Measurements from ENCODE around the gene ALX3. TPM values are rescaled to one million over a fixed set of nuclear protein-coding genes. Genes with fewer than 3 reads are reported as not detected.

The ALX3 gene
- total RNA-seq, 1 experiment from 2014 or later, result 0.35 TPM

DNA sequence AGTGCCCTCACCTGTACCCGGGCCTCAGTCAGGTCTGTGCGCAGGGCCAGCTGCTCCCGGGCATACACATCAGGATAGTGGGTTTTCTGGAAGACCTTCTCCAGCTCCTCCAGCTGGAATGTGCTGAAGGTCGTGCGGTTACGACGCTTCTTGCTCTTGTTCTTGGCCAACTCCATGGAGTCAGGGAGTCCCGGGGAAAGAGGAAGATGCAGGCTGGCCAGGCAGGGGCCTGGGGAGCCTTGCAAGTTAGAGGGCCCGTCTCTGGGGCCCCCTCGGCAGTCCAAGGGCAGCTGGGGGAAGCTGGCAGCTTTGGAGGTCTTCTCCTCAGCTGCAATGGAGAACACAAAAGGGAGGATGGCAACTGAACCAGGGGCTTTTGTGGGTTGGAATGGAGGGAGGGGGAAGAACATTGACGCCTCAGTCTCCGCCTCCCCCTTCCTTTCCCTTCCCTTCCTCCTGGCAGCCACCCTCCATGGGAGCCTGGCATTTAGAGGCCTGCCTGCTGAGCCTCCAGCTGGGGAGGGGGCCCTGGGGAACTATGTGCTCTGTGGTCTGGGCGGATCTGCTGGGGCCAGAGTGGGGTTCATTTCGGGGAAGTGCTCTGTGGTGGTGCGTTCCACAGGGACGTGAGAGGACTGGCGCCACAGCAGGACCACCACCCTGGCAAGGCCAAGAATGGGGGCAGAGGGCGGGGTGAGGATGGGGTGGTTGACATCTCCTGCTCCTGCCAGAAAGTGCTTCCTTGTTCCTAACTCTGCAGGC is 5.7 kb downstream of the ALX3 start:
- Histone ChIP-seq H3K27me3 (ENCODE audit: control insufficient read depth, insufficient read depth, low read length) (peaks cover 53% of the 10 kb centered on the region), H3K4me3 (ENCODE audit: insufficient read depth, low read depth, low read length) (no peak overlapping the region), H3K36me3 (replicated peaks; ENCODE audit: control insufficient read depth, insufficient read depth, low read length) (peaks cover 4% of the 10 kb centered on the region; the same call in 1 of the 2 replicates)
- DNase-seq, result peak; percentile 46

DNA sequence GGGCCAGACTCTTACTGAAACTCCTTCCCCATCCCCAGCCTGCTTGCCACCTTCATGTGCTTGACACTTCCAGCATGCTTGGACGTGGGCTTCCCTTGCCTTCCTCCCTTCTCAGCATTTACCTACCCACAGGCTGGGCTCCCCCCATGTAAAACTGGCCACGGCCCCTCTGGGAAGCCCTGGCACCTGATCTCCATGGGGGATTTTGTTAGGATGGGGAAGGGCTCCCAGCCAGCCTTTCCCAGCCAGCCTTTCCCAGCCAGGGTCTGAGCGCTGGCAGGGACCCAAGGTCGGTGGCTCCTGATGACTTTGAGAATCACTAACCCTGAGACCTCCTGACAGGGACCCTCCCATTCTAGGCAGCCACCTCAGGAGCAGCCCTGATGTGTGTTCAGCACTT is 6.7 kb downstream of the ALX3 start:
- Histone ChIP-seq H3K4me3 (ENCODE audit: insufficient read depth, low read depth, low read length) (no peak overlapping the region), H3K27me3 (ENCODE audit: control insufficient read depth, insufficient read depth, low read length) (peaks cover 43% of the 10 kb centered on the region), H3K36me3 (replicated peaks; ENCODE audit: control insufficient read depth, insufficient read depth, low read length) (peaks cover 5% of the 10 kb centered on the region; the same call in 1 of the 2 replicates)
- peak; percentile 26 for DNase-seq

DNA sequence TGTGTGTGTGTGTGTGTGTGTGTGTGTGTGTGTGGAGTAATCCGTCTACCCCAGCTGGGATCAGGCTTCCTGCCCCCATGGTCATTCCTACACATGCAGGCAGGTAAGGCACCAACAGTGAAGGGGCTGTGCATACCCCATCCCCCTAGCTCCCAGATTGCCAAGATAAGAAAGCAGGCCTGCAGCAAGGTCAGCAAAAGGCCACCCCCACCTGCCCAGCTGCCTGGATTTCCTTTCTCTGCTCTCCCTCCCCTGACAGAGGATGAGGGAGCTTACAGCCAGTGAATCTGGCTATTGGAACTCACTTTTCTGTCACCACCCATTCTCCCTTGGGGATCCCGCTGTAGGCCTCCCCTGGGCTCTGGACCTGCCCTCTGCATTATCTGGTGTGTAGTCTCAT is 7.9 kb downstream of the ALX3 start:
- H3K27me3 ChIP-seq (ENCODE audit: control insufficient read depth, insufficient read depth, low read length), result peaks cover 32% of the 10 kb centered on the region
- DNase-seq, result no peak
- peaks cover 9% of the 10 kb centered on the region for H3K36me3 ChIP-seq (replicated peaks; ENCODE audit: control insufficient read depth, insufficient read depth, low read length)
- no peak overlapping the region for H3K4me3 ChIP-seq (ENCODE audit: insufficient read depth, low read depth, low read length)

DNA sequence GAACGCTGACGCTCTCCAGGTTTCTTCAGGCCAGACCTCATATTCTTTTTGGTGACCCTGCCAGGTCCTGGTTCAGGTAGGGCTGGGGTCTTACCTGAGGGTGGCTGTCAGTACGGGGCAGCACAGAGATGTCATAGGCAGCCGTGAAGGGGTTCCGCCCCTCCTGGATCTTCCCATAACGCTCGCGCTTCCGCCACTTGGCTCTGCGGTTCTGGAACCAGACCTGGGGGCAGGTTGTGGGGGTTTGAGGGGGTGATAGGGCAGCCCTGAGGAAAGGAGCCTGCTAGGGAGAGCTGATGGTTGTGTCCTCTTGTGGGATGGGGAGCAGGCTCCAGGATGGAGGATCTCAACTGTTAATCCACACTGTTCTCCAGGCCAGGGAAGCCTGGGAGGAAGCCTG is 9.1 kb downstream of the ALX3 start:
- Histone ChIP-seq H3K27me3 (ENCODE audit: control insufficient read depth, insufficient read depth, low read length) (peaks cover 19% of the 10 kb centered on the region), H3K36me3 (replicated peaks; ENCODE audit: control insufficient read depth, insufficient read depth, low read length) (peaks cover 19% of the 10 kb centered on the region), H3K4me3 (ENCODE audit: insufficient read depth, low read depth, low read length) (no peak overlapping the region)
- no peak for DNase-seq

DNA sequence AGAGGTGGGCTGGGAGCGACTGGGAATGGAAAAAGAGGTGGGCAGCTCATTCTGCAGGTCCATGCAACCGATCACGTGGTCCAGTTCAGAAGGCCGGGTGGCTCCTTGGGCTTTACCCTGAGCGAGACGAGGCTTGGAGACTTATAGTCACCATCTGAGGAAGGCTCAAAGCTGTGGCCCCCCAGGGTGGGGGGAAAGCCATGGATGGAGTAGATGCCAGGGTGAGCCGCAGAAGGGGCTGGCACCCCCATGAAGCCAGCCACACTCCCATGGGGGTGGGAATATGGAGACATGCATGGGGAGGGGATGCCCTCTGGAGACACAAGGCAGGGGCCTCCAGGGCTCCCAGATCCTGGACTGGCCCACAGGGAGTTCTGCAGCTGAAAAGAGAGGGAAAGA is 9.8 kb downstream of the ALX3 start:
- Histone ChIP-seq H3K27me3 (ENCODE audit: control insufficient read depth, insufficient read depth, low read length) (peaks cover 12% of the 10 kb centered on the region), H3K4me3 (ENCODE audit: insufficient read depth, low read depth, low read length) (no peak overlapping the region), H3K36me3 (replicated peaks; ENCODE audit: control insufficient read depth, insufficient read depth, low read length) (peaks cover 26% of the 10 kb centered on the region)
- DNase-seq, result no peak

GRCh38 chr1:110060034-110060661 is 10.3 kb downstream of the ALX3 start:
- peak; percentile 91 for DNase-seq
- Histone ChIP-seq H3K27me3 (ENCODE audit: control insufficient read depth, insufficient read depth, low read length) (peaks cover 8% of the 10 kb centered on the region), H3K36me3 (replicated peaks; ENCODE audit: control insufficient read depth, insufficient read depth, low read length) (peaks cover 30% of the 10 kb centered on the region), H3K4me3 (ENCODE audit: insufficient read depth, low read depth, low read length) (no peak overlapping the region)

- Histone ChIP-seq H3K36me3 (replicated peaks; ENCODE audit: control insufficient read depth, insufficient read depth, low read length) (peaks cover 39% of the 10 kb centered on the region), H3K27me3 (ENCODE audit: control insufficient read depth, insufficient read depth, low read length) (peaks cover 4% of the 10 kb centered on the region; the same call in 1 of the 2 replicates), H3K4me3 (ENCODE audit: insufficient read depth, low read depth, low read length) (no peak overlapping the region)
- no peak for DNase-seq
Observed at GRCh38 chr1:110059133-110059863, 11.2 kb downstream of the ALX3 start.

DNA sequence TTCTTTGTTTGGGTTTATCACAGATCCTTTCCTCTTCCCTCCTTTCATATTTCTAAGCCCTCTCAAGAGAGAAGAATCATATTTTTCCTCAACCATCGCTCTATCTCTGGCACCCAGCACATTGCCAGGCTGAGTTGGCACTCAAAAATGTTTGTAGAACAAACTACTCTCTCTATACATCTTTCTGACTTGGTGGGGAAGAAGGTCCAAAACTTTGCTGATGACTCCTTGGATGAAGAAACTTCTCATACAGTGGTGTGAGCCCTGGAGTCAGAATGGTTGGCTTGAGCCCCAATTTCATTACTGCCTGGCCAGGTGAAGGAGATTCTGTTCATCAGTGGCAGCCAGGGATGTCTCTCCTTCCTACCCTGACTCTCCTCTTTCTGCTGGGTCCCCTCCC is 11.9 kb downstream of the ALX3 start:
- H3K4me3 ChIP-seq (ENCODE audit: insufficient read depth, low read depth, low read length), result no peak overlapping the region
- DNase-seq, result no peak
- peaks cover 2% of the 10 kb centered on the region; the same call in 1 of the 2 replicates for H3K27me3 ChIP-seq (ENCODE audit: control insufficient read depth, insufficient read depth, low read length)
- peaks cover 45% of the 10 kb centered on the region for H3K36me3 ChIP-seq (replicated peaks; ENCODE audit: control insufficient read depth, insufficient read depth, low read length)

GRCh38 chr1:110057963-110058518 is 12.4 kb downstream of the ALX3 start:
- Histone ChIP-seq H3K27me3 (ENCODE audit: control insufficient read depth, insufficient read depth, low read length) (no peaks in the 10 kb centered on the region), H3K4me3 (ENCODE audit: insufficient read depth, low read depth, low read length) (no peak overlapping the region), H3K36me3 (replicated peaks; ENCODE audit: control insufficient read depth, insufficient read depth, low read length) (peaks cover 48% of the 10 kb centered on the region)
- DNase-seq, result no peak

- peaks cover 53% of the 10 kb centered on the region for H3K36me3 ChIP-seq (replicated peaks; ENCODE audit: control insufficient read depth, insufficient read depth, low read length)
Observed at GRCh38 chr1:110056776-110057175, 13.7 kb downstream of the ALX3 start.

GRCh38 chr1:110056285-110056683 is 14.2 kb downstream of the ALX3 start:
- peaks cover 53% of the 10 kb centered on the region for H3K36me3 ChIP-seq (replicated peaks; ENCODE audit: control insufficient read depth, insufficient read depth, low read length)
- H3K4me3 ChIP-seq (ENCODE audit: insufficient read depth, low read depth, low read length), result no peak overlapping the region
- no peak for DNase-seq
- H3K27me3 ChIP-seq (ENCODE audit: control insufficient read depth, insufficient read depth, low read length), result no peaks in the 10 kb centered on the region

More at GRCh38 chr1:110056776-110057175, 13.7 kb downstream of the ALX3 start:
- Histone ChIP-seq H3K27me3 (ENCODE audit: control insufficient read depth, insufficient read depth, low read length) (no peaks in the 10 kb centered on the region), H3K4me3 (ENCODE audit: insufficient read depth, low read depth, low read length) (no peak overlapping the region)
- no peak for DNase-seq

DNA sequence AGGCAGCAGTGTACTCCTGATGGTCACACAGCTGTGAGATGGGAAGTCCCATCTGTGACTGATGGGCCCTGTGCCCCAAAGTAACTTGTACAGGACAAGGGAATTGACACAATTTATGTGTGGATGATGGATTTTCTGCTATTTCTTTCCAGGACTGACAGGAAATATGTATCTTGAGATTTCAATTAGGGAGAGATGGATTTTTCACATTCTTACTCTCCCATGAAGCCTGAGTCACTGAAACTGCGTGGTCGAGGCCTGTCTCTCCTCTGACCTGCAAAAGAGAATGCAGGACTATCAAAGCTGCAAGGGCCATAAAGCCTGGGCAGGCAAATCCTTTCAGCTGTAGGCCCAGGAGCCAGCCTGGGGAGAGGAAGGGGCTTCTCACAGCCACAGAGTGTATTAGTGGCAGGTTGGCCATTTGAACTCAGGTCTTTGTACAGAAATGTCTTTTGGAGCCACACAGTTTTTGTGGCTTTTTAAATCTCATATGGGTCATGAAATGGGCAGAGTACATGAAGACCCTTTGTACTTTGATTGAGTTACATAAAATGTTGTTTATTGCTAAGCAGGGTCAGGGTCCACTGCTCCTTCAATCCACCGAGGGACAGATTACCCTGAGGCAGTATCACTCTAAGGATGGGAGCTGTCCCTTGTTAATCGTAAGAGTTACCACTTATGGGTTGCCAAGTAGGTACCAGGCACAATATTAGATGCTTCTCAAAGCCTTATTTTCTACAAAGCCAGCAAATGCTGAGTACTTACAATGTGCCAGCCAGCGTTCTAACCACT is 14.8 kb downstream of the ALX3 start:
- DNase-seq, result no peak
- H3K4me3 ChIP-seq (ENCODE audit: insufficient read depth, low read depth, low read length), result no peak overlapping the region
- H3K27me3 ChIP-seq (ENCODE audit: control insufficient read depth, insufficient read depth, low read length), result no peaks in the 10 kb centered on the region
- H3K36me3 ChIP-seq (replicated peaks; ENCODE audit: control insufficient read depth, insufficient read depth, low read length), result peaks cover 58% of the 10 kb centered on the region

- H3K27me3 ChIP-seq (ENCODE audit: control insufficient read depth, insufficient read depth, low read length), result no peaks in the 10 kb centered on the region
Observed at GRCh38 chr1:110053552-110054428, 16.7 kb downstream of the ALX3 start.

More at GRCh38 chr1:110053552-110054428, 16.7 kb downstream of the ALX3 start:
- peaks cover 68% of the 10 kb centered on the region for H3K36me3 ChIP-seq (replicated peaks; ENCODE audit: control insufficient read depth, insufficient read depth, low read length)
- peak; percentile 90 for DNase-seq
- no peak overlapping the region for H3K4me3 ChIP-seq (ENCODE audit: insufficient read depth, low read depth, low read length)
